Tibial nerve (tissue), 4 donors: ENCODE results near the gene KDM4B.

Experiments
- EP300 ChIP-seq, 2 donors: sonication (generic); formaldehyde crosslinking; IDR thresholded peaks; one replicate each; pipeline ENCODE4 v1.6.1; 2017; ENCODE audit warnings: antibody characterized with exemption in 2 of 2, mild to moderate bottlenecking in 1 of 2
- POLR2A ChIP-seq, 2 donors: fragments of 450-650 bp; IDR thresholded peaks; one replicate each; pipeline ENCODE4 v1.6.1; 2017; ENCODE audit warnings: antibody characterized with exemption in 2 of 2, mild to moderate bottlenecking in 2 of 2, moderate library complexity in 2 of 2
- TF ChIP-seq, protein P1 (sequence below), 5 experiments: fragments of 200-600 bp in 3 of 5; fragments of 450-650 bp in 2 of 5; sonication (generic) in 3 of 5; IDR thresholded peaks; one replicate each; pipeline ENCODE4 v1.5.1; 2016 to 2019; ENCODE audit warnings: antibody characterized with exemption in 5 of 5, mild to moderate bottlenecking in 3 of 5, moderate library complexity in 2 of 5

DNA sequence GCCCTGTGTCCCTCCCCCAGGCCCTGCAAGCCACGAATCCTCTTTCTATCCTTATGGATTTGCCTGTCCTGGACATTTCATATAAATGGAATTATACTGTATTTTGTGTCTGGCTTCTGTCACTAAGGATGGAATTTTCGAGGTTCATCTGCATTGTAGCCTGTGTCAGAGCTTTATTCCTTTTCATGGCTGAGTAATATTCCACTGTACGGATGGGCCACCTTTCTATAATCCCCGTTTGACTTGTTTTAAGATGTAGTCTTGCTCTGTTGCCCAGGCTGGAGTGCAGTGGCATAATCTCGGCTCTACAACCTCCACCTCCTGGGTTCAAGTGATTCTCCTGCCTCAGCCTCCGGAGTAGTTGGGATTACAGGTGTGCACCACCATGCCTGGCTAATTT lies 3.9 kb upstream of the KDM4B start:
- TF ChIP-seq, protein P1, sequence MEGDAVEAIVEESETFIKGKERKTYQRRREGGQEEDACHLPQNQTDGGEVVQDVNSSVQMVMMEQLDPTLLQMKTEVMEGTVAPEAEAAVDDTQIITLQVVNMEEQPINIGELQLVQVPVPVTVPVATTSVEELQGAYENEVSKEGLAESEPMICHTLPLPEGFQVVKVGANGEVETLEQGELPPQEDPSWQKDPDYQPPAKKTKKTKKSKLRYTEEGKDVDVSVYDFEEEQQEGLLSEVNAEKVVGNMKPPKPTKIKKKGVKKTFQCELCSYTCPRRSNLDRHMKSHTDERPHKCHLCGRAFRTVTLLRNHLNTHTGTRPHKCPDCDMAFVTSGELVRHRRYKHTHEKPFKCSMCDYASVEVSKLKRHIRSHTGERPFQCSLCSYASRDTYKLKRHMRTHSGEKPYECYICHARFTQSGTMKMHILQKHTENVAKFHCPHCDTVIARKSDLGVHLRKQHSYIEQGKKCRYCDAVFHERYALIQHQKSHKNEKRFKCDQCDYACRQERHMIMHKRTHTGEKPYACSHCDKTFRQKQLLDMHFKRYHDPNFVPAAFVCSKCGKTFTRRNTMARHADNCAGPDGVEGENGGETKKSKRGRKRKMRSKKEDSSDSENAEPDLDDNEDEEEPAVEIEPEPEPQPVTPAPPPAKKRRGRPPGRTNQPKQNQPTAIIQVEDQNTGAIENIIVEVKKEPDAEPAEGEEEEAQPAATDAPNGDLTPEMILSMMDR (IDR thresholded peaks at IDR 0.05): no peak
- TF ChIP-seq POLR2A (IDR thresholded peaks at IDR 0.05) (no peak), EP300 (IDR thresholded peaks at IDR 0.05) (no peak)
